ENCODE results near the gene DIRAS1. TPM values are rescaled to one million over a fixed set of nuclear protein-coding genes. Genes with fewer than 3 reads are reported as not detected.

DIRAS1 gene
- total and polyA plus RNA-seq, 2 of the 4 experiments (the other 2 are of a cell fraction), result 1.4 to 10.3 TPM

DNA sequence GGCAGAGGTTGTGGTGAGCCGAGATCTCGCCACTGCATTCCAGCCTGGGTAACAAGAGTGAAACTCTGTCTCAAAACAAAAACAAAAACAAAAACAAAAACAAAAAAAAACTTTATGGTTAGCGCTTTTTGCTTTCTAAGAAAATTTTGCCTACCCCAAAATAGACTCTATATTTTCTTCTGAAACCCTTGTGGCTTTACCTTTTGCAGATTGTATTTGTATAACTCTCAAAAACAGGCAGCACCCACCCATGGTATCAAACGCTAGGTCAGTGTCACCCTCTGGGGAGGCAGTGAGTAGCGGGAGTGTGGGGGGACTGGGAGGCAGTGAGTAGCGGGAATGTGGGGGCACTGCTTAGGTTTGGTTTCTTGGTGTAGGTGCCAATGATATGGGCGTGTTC, 26.2 kb upstream of the DIRAS1 start:
- no peak overlapping the region for H3K4ac ChIP-seq (ENCODE audit: low read depth, low read length)
- H3K18ac ChIP-seq (ENCODE audit: low read depth, low read length), result no peak overlapping the region
- no peak overlapping the region for H2BK5ac ChIP-seq (ENCODE audit: low read depth, low read length, poor library complexity, severe bottlenecking)
- ATAC-seq (ENCODE audit: low read depth), result no peak
- no peak overlapping the region for H2BK120ac ChIP-seq (ENCODE audit: low read depth, low read length)
- no peaks in the 10 kb centered on the region for H3K79me1 ChIP-seq (ENCODE audit: low read depth in 1 of 2, low read length in 2 of 2)
- no peaks in the 10 kb centered on the region for H3K9me1 ChIP-seq (ENCODE audit: insufficient read depth, low read length)
- dilution Hi-C loops (cut with HindIII; ENCODE audit: low sequenced_read_pairs, unreplicated experiment) (no loop called here), intact Hi-C loops (cut with micrococcal nuclease) (loop anchor here (10.0 kb wide), 1 partner anchor 273 kb away; the partner anchor contains the start of gene GADD45B), in situ Hi-C loops (cut with MboI; ENCODE audit: low sequenced_read_pairs) (loop anchor here (5.0 kb wide), 1 partner anchor 100 kb away; no protein-coding TSS in a partner anchor)
- no peak overlapping the region for H3K56ac ChIP-seq (ENCODE audit: extremely low read depth, insufficient read depth, low read length)
- no peak for DNase-seq
- no peak overlapping the region for H3K27ac ChIP-seq (ENCODE audit: insufficient read depth, low read length)
- H3K14ac ChIP-seq (replicated peaks; ENCODE audit: low read depth, low read length), result no peak overlapping the region
- no peaks in the 10 kb centered on the region for H3K36me3 ChIP-seq (ENCODE audit: control insufficient read depth, insufficient read depth, low read length)
- H2BK20ac ChIP-seq (ENCODE audit: low read depth, low read length), result no peak overlapping the region
- no peak overlapping the region for H2AK5ac ChIP-seq (ENCODE audit: low read depth, low read length)
- H3K4me1 ChIP-seq (ENCODE audit: control insufficient read depth, insufficient read depth, low read length), result no peaks in the 10 kb centered on the region
- WGBS, 2 experiments (ENCODE audit: extremely low coverage in 2 of 2, insufficient read length in 1 of 2), result 53% methylated on average over 3 of the region's 7 CpGs; no CpG with 5 or more reads in 1 of the 2 experiments
- ChIA-PET CTCF (interaction anchor here (3.2 kb wide), 1 partner anchor 99 kb away, joined by 28 read pairs; no protein-coding TSS in a partner anchor), POLR2A (ENCODE audit: unreplicated experiment) (no interaction called here)
- H4K91ac ChIP-seq (ENCODE audit: insufficient read depth, low read depth, low read length), result no peak overlapping the region
- TF ChIP-seq MAFK (IDR thresholded peaks at IDR 0.05; ENCODE audit: low read depth, low read length) (no peak), FOS (IDR thresholded peaks at IDR 0.05; ENCODE audit: low read depth, low read length) (no peak), POLR2A (IDR thresholded peaks at IDR 0.05; ENCODE audit: low read depth, low read length) (no peak), BHLHE40 (IDR thresholded peaks at IDR 0.05; ENCODE audit: low read depth, low read length) (no peak), CHD1 (IDR thresholded peaks at IDR 0.05; ENCODE audit: low read depth, low read length) (no peak), RFX5 (IDR thresholded peaks at IDR 0.05; ENCODE audit: low read depth, low read length) (no peak), RCOR1 (IDR thresholded peaks at IDR 0.05; ENCODE audit: insufficient replicate concordance, low read length) (no peak), MXI1 (IDR thresholded peaks at IDR 0.05; ENCODE audit: borderline replicate concordance, low read depth, low read length) (no peak), SMC3 (IDR thresholded peaks at IDR 0.05; ENCODE audit: low read depth, low read length) (no peak), MAZ (IDR thresholded peaks at IDR 0.05; ENCODE audit: borderline replicate concordance, low read depth, low read length) (no peak), RAD21 (IDR thresholded peaks at IDR 0.05; ENCODE audit: low read length) (no peak), NFE2L2 (IDR thresholded peaks at IDR 0.05; ENCODE audit: low read depth, low read length) (no peak), CEBPB (IDR thresholded peaks at IDR 0.05; ENCODE audit: low read depth, low read length) (no peak)
- TF ChIP-seq, protein P1, sequence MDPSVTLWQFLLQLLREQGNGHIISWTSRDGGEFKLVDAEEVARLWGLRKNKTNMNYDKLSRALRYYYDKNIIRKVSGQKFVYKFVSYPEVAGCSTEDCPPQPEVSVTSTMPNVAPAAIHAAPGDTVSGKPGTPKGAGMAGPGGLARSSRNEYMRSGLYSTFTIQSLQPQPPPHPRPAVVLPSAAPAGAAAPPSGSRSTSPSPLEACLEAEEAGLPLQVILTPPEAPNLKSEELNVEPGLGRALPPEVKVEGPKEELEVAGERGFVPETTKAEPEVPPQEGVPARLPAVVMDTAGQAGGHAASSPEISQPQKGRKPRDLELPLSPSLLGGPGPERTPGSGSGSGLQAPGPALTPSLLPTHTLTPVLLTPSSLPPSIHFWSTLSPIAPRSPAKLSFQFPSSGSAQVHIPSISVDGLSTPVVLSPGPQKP (IDR thresholded peaks at IDR 0.05; ENCODE audit: borderline replicate concordance, low read depth, low read length), result no peak
- TF ChIP-seq, protein P2, sequence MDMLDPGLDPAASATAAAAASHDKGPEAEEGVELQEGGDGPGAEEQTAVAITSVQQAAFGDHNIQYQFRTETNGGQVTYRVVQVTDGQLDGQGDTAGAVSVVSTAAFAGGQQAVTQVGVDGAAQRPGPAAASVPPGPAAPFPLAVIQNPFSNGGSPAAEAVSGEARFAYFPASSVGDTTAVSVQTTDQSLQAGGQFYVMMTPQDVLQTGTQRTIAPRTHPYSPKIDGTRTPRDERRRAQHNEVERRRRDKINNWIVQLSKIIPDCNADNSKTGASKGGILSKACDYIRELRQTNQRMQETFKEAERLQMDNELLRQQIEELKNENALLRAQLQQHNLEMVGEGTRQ (IDR thresholded peaks at IDR 0.05; ENCODE audit: low read depth, low read length), result no peak
- TF ChIP-seq, protein P3, sequence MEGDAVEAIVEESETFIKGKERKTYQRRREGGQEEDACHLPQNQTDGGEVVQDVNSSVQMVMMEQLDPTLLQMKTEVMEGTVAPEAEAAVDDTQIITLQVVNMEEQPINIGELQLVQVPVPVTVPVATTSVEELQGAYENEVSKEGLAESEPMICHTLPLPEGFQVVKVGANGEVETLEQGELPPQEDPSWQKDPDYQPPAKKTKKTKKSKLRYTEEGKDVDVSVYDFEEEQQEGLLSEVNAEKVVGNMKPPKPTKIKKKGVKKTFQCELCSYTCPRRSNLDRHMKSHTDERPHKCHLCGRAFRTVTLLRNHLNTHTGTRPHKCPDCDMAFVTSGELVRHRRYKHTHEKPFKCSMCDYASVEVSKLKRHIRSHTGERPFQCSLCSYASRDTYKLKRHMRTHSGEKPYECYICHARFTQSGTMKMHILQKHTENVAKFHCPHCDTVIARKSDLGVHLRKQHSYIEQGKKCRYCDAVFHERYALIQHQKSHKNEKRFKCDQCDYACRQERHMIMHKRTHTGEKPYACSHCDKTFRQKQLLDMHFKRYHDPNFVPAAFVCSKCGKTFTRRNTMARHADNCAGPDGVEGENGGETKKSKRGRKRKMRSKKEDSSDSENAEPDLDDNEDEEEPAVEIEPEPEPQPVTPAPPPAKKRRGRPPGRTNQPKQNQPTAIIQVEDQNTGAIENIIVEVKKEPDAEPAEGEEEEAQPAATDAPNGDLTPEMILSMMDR (conservative IDR thresholded peaks at IDR 0.05; ENCODE audit: low read depth, low read length), result no peak
- no peak overlapping the region for H2AK9ac ChIP-seq (replicated peaks; ENCODE audit: low read depth, low read length, poor library complexity)
- no peak overlapping the region for H3K23ac ChIP-seq (ENCODE audit: low read depth, low read length)
- no peaks in the 10 kb centered on the region for H3K9me3 ChIP-seq (ENCODE audit: control insufficient read depth, insufficient read depth, low read length)
- no peak overlapping the region for H3K4me2 ChIP-seq (ENCODE audit: low read depth, low read length)
- peaks cover 1% of the 10 kb centered on the region; the same call in 1 of the 2 replicates for H3K27me3 ChIP-seq (ENCODE audit: control insufficient read depth, insufficient read depth, low read length)
- no peak overlapping the region for H2AFZ ChIP-seq (replicated peaks; ENCODE audit: low read length, poor library complexity)
- no peak overlapping the region for H4K8ac ChIP-seq (ENCODE audit: low read depth in 2 of 2, low read length in 2 of 2)
- H3K4me3 ChIP-seq (ENCODE audit: insufficient read depth, low read depth, low read length), result no peak overlapping the region
- BruUV-seq (replicated peaks), result no TSS peak
- H4K5ac ChIP-seq (ENCODE audit: low read depth, low read length), result no peak overlapping the region
- no peaks in the 10 kb centered on the region for H4K20me1 ChIP-seq (ENCODE audit: insufficient read depth, low read length)
- no peak overlapping the region for H2BK15ac ChIP-seq (ENCODE audit: low read depth, low read length)
- H3K9ac ChIP-seq (ENCODE audit: low read depth, low read length), result no peak overlapping the region
